GM23338 (cell line): ENCODE data around the gene CYP11A1. TPM values are rescaled to one million over a fixed set of nuclear protein-coding genes. Genes with fewer than 3 reads are reported as not detected.

Experiments
- ATAC-seq: fragments of 200-7000 bp; cut with Tn5 transposase; 3 replicates; pipeline ENCODE4 v1.9.1; 2020
- DNase-seq: peaks from one replicate; pipeline ENCODE4 v3.0.0-alpha.2; 2015; ENCODE audit warnings: low spot score
- H2AFZ ChIP-seq: fragments of 200-600 bp; sonication (generic); 2 replicates; pipeline ENCODE4 v1.8.0; 2016; ENCODE audit warnings: antibody characterized with exemption, mild to moderate bottlenecking, moderate library complexity
- H3F3A ChIP-seq: fragments of 200-600 bp; sonication (generic); replicated peaks from 2 replicates; pipeline ENCODE4 v1.8.0; 2017; ENCODE audit warnings: antibody characterized with exemption, mixed run types, low read depth
- H3K27ac ChIP-seq: fragments of 200-600 bp; sonication (generic); 2 replicates; pipeline ENCODE4 v1.6.1; 2016; ENCODE audit warnings: low read depth
- H3K27me3 ChIP-seq: fragments of 200-600 bp; sonication (generic); 2 replicates; pipeline ENCODE4 v1.8.0; 2016; ENCODE audit warnings: mild to moderate bottlenecking, mixed run types, moderate library complexity; ENCODE audit not compliant: insufficient read depth
- H3K36me3 ChIP-seq: fragments of 200-600 bp; sonication (generic); 2 replicates; pipeline ENCODE4 v1.8.0; 2016; ENCODE audit warnings: mild to moderate bottlenecking; ENCODE audit not compliant: insufficient read depth
- H3K4me1 ChIP-seq: fragments of 200-600 bp; sonication (generic); 2 replicates; pipeline ENCODE4 v1.8.0; 2016; ENCODE audit warnings: mild to moderate bottlenecking, moderate library complexity; ENCODE audit not compliant: insufficient read depth
- H3K4me2 ChIP-seq: fragments of 200-600 bp; sonication (generic); 2 replicates; pipeline ENCODE4 v1.7.1; 2017; ENCODE audit warnings: mixed run types
- H3K4me3 ChIP-seq: fragments of 200-600 bp; sonication (generic); 2 replicates; pipeline ENCODE4 v1.6.1; 2016; ENCODE audit warnings: mixed run types
- H3K79me2 ChIP-seq: fragments of 200-600 bp; sonication (generic); replicated peaks from 2 replicates; pipeline ENCODE4 v1.8.0; 2017; ENCODE audit warnings: mild to moderate bottlenecking; ENCODE audit not compliant: insufficient read depth
- H3K9me2 ChIP-seq: fragments of 200-600 bp; sonication (generic); 2 replicates; pipeline ENCODE4 v1.8.0; 2017; ENCODE audit not compliant: insufficient read depth
- H4K20me1 ChIP-seq: fragments of 200-600 bp; sonication (generic); replicated peaks from 2 replicates; pipeline ENCODE4 v1.8.0; 2017; ENCODE audit warnings: mild to moderate bottlenecking; ENCODE audit not compliant: insufficient read depth
- H3K27ac Mint-ChIP-seq: 2 replicates; pipeline ENCODE4 v1.8.0; 2020; ENCODE audit warnings: inconsistent platforms, mild to moderate bottlenecking, moderate library complexity, mixed read lengths
- H3K27me3 Mint-ChIP-seq: 3 replicates; pipeline ENCODE4 v1.8.0; 2022; ENCODE audit warnings: low read depth, mild to moderate bottlenecking, moderate library complexity, mixed read lengths, inconsistent platforms; ENCODE audit not compliant: insufficient read depth, poor library complexity
- H3K36me3 Mint-ChIP-seq: 3 replicates; pipeline ENCODE4 v1.8.0; 2021; ENCODE audit warnings: low read depth, mild to moderate bottlenecking, inconsistent platforms, moderate library complexity, mixed read lengths
- H3K4me1 Mint-ChIP-seq: 3 replicates; pipeline ENCODE4 v1.8.0; 2020; ENCODE audit warnings: mild to moderate bottlenecking, inconsistent platforms, mixed read lengths
- H3K4me3 Mint-ChIP-seq: 3 replicates; pipeline ENCODE4 v1.8.0; 2021; ENCODE audit warnings: moderate library complexity, mild to moderate bottlenecking, inconsistent platforms, mixed read lengths
- H3K9me3 Mint-ChIP-seq: 3 replicates; pipeline ENCODE4 v1.8.0; 2020; ENCODE audit warnings: moderate library complexity, mild to moderate bottlenecking, inconsistent platforms, mixed read lengths
- CREB1 ChIP-seq: fragments of 250-450 bp; sonication (Bioruptor Pico); IDR thresholded peaks from 2 replicates; pipeline ENCODE4 v1.5.0; 2020; ENCODE audit warnings: low read depth, mild to moderate bottlenecking, moderate library complexity
- CTCF ChIP-seq, 2 experiments: fragments of 200-600 bp in 1 of 2; sonication (generic) in 1 of 2; conservative IDR thresholded peaks; 2 replicates each; pipeline versions ENCODE4 v1.5.1 to v1.6.1; 2016 to 2017; ENCODE audit warnings: antibody characterized with exemption in 2 of 2, low read depth in 2 of 2, mild to moderate bottlenecking in 2 of 2, moderate library complexity in 1 of 2
- EZH2phosphoT487 ChIP-seq: fragments of 200-600 bp; sonication (generic); IDR thresholded peaks from one replicate; pipeline ENCODE4 v1.8.1; 2018; ENCODE audit warnings: antibody characterized with exemption; ENCODE audit not compliant: unreplicated experiment
- JUNB ChIP-seq: IDR thresholded peaks from one replicate; pipeline ENCODE4 v1.6.1; 2016; ENCODE audit warnings: antibody characterized with exemption; ENCODE audit not compliant: unreplicated experiment
- NANOG ChIP-seq: IDR thresholded peaks from 2 replicates; pipeline ENCODE4 v1.6.1; 2016; ENCODE audit warnings: antibody characterized with exemption, borderline replicate concordance
- POLR2AphosphoS5 ChIP-seq: IDR thresholded peaks from 2 replicates; pipeline ENCODE4 v1.6.1; 2016; ENCODE audit warnings: antibody characterized with exemption, low read depth
- REST ChIP-seq: IDR thresholded peaks from one replicate; pipeline ENCODE4 v1.6.1; 2018; ENCODE audit warnings: antibody characterized with exemption; ENCODE audit not compliant: unreplicated experiment
- STAT1 ChIP-seq: IDR thresholded peaks from one replicate; pipeline ENCODE4 v1.6.1; 2016; ENCODE audit warnings: antibody characterized with exemption; ENCODE audit not compliant: unreplicated experiment
- ZNF114 ChIP-seq: fragments of 250-450 bp; sonication (Bioruptor Pico); IDR thresholded peaks from 2 replicates; pipeline ENCODE4 v1.5.0; 2020; ENCODE audit warnings: mild to moderate bottlenecking, moderate library complexity
- ZNF331 ChIP-seq: fragments of 250-450 bp; sonication (Bioruptor Pico); IDR thresholded peaks from 2 replicates; pipeline ENCODE4 v1.5.0; 2020; ENCODE audit warnings: low read depth, mild to moderate bottlenecking, moderate library complexity
- polyA plus RNA-seq: library from polyadenylated mRNA; unstranded; fragments of >200 nt; fragmentation: Nextera tagmentation; extraction: Ambion mirVana; gene quantifications from 2 replicates; pipeline ENCODE4 v1.2.1, GENCODE V29; 2016
- total RNA-seq: library from RNA; depleted of rRNA; stranded (reverse); fragments of >200 nt; shearing (Covaris generic); gene quantifications from 2 replicates; pipeline ENCODE4 v1.2.3, GENCODE V29; 2014
- TF ChIP-seq, protein P1 (sequence below): IDR thresholded peaks from 2 replicates; pipeline ENCODE4 v1.6.1; 2016; ENCODE audit warnings: antibody characterized with exemption
- TF ChIP-seq, protein P2 (sequence below): fragments of 250-450 bp; sonication (Bioruptor Pico); IDR thresholded peaks from 2 replicates; pipeline ENCODE4 v1.5.0; 2020; ENCODE audit warnings: mild to moderate bottlenecking, moderate library complexity

The CYP11A1 gene
- total and polyA plus RNA-seq, 2 experiments from 2014 or later, result 1.2 to 1.7 TPM

- Histone ChIP-seq H2AFZ (no peak overlapping the region), H3K27ac (no peak overlapping the region), H3K4me2 (no peak overlapping the region), H3K36me3 (no peaks in the 10 kb centered on the region), H3K27me3 (no peaks in the 10 kb centered on the region), H4K20me1 (no peaks in the 10 kb centered on the region), H3K4me1 (no peaks in the 10 kb centered on the region; the same call in 1 of the 2 replicates), H3K79me2 (no peaks in the 10 kb centered on the region), H3K4me3 (no peak overlapping the region), H3F3A (no peaks in the 10 kb centered on the region), H3K9me2 (no peaks in the 10 kb centered on the region)
- H3K4me3 Mint-ChIP-seq, result no peak overlapping the region
- no peak for TF ChIP-seq EZH2phosphoT487
- TF ChIP-seq, protein P1, sequence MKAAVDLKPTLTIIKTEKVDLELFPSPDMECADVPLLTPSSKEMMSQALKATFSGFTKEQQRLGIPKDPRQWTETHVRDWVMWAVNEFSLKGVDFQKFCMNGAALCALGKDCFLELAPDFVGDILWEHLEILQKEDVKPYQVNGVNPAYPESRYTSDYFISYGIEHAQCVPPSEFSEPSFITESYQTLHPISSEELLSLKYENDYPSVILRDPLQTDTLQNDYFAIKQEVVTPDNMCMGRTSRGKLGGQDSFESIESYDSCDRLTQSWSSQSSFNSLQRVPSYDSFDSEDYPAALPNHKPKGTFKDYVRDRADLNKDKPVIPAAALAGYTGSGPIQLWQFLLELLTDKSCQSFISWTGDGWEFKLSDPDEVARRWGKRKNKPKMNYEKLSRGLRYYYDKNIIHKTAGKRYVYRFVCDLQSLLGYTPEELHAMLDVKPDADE, result no peak
- no peak for TF ChIP-seq JUNB
- TF ChIP-seq, protein P2, sequence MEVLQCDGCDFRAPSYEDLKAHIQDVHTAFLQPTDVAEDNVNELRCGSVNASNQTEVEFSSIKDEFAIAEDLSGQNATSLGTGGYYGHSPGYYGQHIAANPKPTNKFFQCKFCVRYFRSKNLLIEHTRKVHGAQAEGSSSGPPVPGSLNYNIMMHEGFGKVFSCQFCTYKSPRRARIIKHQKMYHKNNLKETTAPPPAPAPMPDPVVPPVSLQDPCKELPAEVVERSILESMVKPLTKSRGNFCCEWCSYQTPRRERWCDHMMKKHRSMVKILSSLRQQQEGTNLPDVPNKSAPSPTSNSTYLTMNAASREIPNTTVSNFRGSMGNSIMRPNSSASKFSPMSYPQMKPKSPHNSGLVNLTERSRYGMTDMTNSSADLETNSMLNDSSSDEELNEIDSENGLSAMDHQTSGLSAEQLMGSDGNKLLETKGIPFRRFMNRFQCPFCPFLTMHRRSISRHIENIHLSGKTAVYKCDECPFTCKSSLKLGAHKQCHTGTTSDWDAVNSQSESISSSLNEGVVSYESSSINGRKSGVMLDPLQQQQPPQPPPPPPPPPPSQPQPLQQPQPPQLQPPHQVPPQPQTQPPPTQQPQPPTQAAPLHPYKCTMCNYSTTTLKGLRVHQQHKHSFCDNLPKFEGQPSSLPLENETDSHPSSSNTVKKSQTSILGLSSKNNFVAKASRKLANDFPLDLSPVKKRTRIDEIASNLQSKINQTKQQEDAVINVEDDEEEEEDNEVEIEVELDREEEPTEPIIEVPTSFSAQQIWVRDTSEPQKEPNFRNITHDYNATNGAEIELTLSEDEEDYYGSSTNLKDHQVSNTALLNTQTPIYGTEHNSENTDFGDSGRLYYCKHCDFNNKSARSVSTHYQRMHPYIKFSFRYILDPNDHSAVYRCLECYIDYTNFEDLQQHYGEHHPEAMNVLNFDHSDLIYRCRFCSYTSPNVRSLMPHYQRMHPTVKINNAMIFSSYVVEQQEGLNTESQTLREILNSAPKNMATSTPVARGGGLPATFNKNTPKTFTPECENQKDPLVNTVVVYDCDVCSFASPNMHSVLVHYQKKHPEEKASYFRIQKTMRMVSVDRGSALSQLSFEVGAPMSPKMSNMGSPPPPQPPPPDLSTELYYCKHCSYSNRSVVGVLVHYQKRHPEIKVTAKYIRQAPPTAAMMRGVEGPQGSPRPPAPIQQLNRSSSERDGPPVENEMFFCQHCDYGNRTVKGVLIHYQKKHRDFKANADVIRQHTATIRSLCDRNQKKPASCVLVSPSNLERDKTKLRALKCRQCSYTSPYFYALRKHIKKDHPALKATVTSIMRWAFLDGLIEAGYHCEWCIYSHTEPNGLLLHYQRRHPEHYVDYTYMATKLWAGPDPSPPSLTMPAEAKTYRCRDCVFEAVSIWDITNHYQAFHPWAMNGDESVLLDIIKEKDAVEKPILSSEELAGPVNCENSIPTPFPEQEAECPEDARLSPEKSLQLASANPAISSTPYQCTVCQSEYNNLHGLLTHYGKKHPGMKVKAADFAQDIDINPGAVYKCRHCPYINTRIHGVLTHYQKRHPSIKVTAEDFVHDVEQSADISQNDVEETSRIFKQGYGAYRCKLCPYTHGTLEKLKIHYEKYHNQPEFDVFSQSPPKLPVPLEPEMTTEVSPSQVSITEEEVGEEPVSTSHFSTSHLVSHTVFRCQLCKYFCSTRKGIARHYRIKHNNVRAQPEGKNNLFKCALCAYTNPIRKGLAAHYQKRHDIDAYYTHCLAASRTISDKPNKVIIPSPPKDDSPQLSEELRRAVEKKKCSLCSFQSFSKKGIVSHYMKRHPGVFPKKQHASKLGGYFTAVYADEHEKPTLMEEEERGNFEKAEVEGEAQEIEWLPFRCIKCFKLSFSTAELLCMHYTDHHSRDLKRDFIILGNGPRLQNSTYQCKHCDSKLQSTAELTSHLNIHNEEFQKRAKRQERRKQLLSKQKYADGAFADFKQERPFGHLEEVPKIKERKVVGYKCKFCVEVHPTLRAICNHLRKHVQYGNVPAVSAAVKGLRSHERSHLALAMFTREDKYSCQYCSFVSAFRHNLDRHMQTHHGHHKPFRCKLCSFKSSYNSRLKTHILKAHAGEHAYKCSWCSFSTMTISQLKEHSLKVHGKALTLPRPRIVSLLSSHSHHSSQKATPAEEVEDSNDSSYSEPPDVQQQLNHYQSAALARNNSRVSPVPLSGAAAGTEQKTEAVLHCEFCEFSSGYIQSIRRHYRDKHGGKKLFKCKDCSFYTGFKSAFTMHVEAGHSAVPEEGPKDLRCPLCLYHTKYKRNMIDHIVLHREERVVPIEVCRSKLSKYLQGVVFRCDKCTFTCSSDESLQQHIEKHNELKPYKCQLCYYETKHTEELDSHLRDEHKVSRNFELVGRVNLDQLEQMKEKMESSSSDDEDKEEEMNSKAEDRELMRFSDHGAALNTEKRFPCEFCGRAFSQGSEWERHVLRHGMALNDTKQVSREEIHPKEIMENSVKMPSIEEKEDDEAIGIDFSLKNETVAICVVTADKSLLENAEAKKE, result no peak
- TF ChIP-seq NANOG, result no peak
- TF ChIP-seq CTCF (conservative IDR thresholded peaks at IDR 0.05; ENCODE audit: low read depth in 2 of 2), result no peak
- TF ChIP-seq POLR2AphosphoS5, result no peak
- no peak for TF ChIP-seq ZNF114
- TF ChIP-seq STAT1, result no peak
- no peak for TF ChIP-seq REST
- no peak for TF ChIP-seq CREB1
- no peak for TF ChIP-seq ZNF331 (CRISPR knock-in tag)
- H3K9me3 Mint-ChIP-seq, result no peaks in the 10 kb centered on the region
- no peaks in the 10 kb centered on the region for H3K36me3 Mint-ChIP-seq
- H3K27me3 Mint-ChIP-seq, result peaks cover 9% of the 10 kb centered on the region
- no peak for DNase-seq
- peaks cover 23% of the 10 kb centered on the region for H3K4me1 Mint-ChIP-seq
- H3K27ac Mint-ChIP-seq, result no peak overlapping the region
- ATAC-seq, result no peak
These were observed 16.5 kb upstream of the CYP11A1 start for GRCh38 chr15:74383695-74384565.
